OCI-LY3 (cell line): Measurements from ENCODE around the gene BRCA2.

Experiments
- H2AFZ ChIP-seq: fragments of 200-600, 300-600 bp; shearing (Covaris generic); 2 replicates; pipeline ENCODE4 v1.6.0; 2014; ENCODE audit warnings: antibody characterized with exemption, low read depth, low read length
- H3K27ac ChIP-seq: fragments of 200-600, 300-600 bp; sonication (generic); 2 replicates; pipeline ENCODE4 v1.5.1; 2014; ENCODE audit warnings: mild to moderate bottlenecking, low read length, moderate library complexity, mixed read lengths
- H3K27me3 ChIP-seq: fragments of 200-600, 300-600 bp; sonication (generic); 2 replicates; pipeline ENCODE4 v1.6.1; 2014; ENCODE audit warnings: low read depth, low read length, mixed read lengths
- H3K36me3 ChIP-seq: fragments of 200-600, 300-600 bp; sonication (generic); replicated peaks from 2 replicates; pipeline ENCODE3; 2014; ENCODE audit warnings: low read depth, low read length, mixed read lengths
- H3K4me1 ChIP-seq: fragments of 300-600, 200-600 bp; sonication (generic); 2 replicates; pipeline ENCODE4 v1.6.1; 2014; ENCODE audit warnings: low read length, mixed read lengths
- H3K4me2 ChIP-seq: fragments of 200-600, 300-600 bp; sonication (generic); 2 replicates; pipeline ENCODE4 v1.6.1; 2014; ENCODE audit warnings: low read length, mixed read lengths
- H3K4me3 ChIP-seq: fragments of 300-600, 200-600 bp; sonication (generic); 2 replicates; pipeline ENCODE4 v1.5.1; 2014; ENCODE audit warnings: antibody characterized with exemption, mild to moderate bottlenecking, low read length, moderate library complexity
- H3K79me2 ChIP-seq: fragments of 300-600, 200-600 bp; shearing (Covaris generic); 2 replicates; pipeline ENCODE4 v1.6.1; 2014; ENCODE audit warnings: mild to moderate bottlenecking, low read length, mixed read lengths
- H3K9ac ChIP-seq: fragments of 300-600, 200-600 bp; shearing (Covaris generic); 2 replicates; pipeline ENCODE4 v1.6.0; 2014; ENCODE audit warnings: mild to moderate bottlenecking, low read length, moderate library complexity
- H3K9me3 ChIP-seq: fragments of 200-600, 300-600 bp; shearing (Covaris generic); 2 replicates; pipeline ENCODE4 v1.6.1; 2014; ENCODE audit warnings: low read length, mixed read lengths; ENCODE audit not compliant: insufficient read depth
- H4K20me1 ChIP-seq: fragments of 200-600, 300-600 bp; sonication (generic); 2 replicates; pipeline ENCODE4 v1.6.1; 2016; ENCODE audit warnings: low read length, mixed read lengths; ENCODE audit not compliant: insufficient read depth
- CTCF ChIP-seq: fragments of 200-600, 300-600 bp; sonication (generic); IDR thresholded peaks from 2 replicates; pipeline ENCODE4 v1.5.1; 2014; ENCODE audit warnings: antibody characterized with exemption, low read length, low read depth
- EZH2phosphoT487 ChIP-seq: fragments of 200-600 bp; shearing (Covaris generic); IDR thresholded peaks from 2 replicates; pipeline ENCODE4 v1.6.1; 2018; ENCODE audit warnings: antibody characterized with exemption, mixed run types, low read depth

Gene BRCA2

GRCh38 chr13:32407854-32408253 lies 92.5 kb downstream of the BRCA2 start:
- peak overlapping the region; percentile 31; the same call in 1 of the 2 replicates for H3K9ac ChIP-seq
- peak overlapping the region; percentile 60 for H3K4me3 ChIP-seq
- no peaks in the 10 kb centered on the region for H4K20me1 ChIP-seq
- no peaks in the 10 kb centered on the region for H3K27me3 ChIP-seq
- H3K27ac ChIP-seq: no peak overlapping the region; the same call in 1 of the 2 replicates
- H2AFZ ChIP-seq: peak overlapping the region; percentile 57; the same call in 1 of the 2 replicates
- H3K9me3 ChIP-seq: no peaks in the 10 kb centered on the region
- peak overlapping the region; percentile 71 for H3K4me2 ChIP-seq
- peaks cover 14% of the 10 kb centered on the region for H3K4me1 ChIP-seq
- peaks cover 21% of the 10 kb centered on the region for H3K36me3 ChIP-seq
- H3K79me2 ChIP-seq: no peaks in the 10 kb centered on the region
- TF ChIP-seq EZH2phosphoT487: no peak
- no peak for TF ChIP-seq CTCF

GRCh38 chr13:32408296-32409000 lies 93.1 kb downstream of the BRCA2 start:
- no peaks in the 10 kb centered on the region for H4K20me1 ChIP-seq
- H3K9ac ChIP-seq: peak overlapping the region; percentile 31; the same call in 1 of the 2 replicates
- peak overlapping the region; percentile 60 for H3K4me3 ChIP-seq
- H3K36me3 ChIP-seq: peaks cover 17% of the 10 kb centered on the region
- H3K79me2 ChIP-seq: no peaks in the 10 kb centered on the region
- peaks cover 14% of the 10 kb centered on the region for H3K4me1 ChIP-seq
- no peaks in the 10 kb centered on the region for H3K27me3 ChIP-seq
- no peaks in the 10 kb centered on the region for H3K9me3 ChIP-seq
- no peak for TF ChIP-seq CTCF
- TF ChIP-seq EZH2phosphoT487: no peak
- H3K4me2 ChIP-seq: peak overlapping the region; percentile 71
- peak overlapping the region; percentile 57; the same call in 1 of the 2 replicates for H2AFZ ChIP-seq
- H3K27ac ChIP-seq: no peak overlapping the region; the same call in 1 of the 2 replicates

GRCh38 chr13:32409001-32409313 lies 93.6 kb downstream of the BRCA2 start:
- Histone ChIP-seq H3K79me2 (no peaks in the 10 kb centered on the region), H3K27me3 (no peaks in the 10 kb centered on the region), H3K27ac (no peak overlapping the region), H3K4me1 (peaks cover 14% of the 10 kb centered on the region), H2AFZ (no peak overlapping the region), H3K4me2 (no peak overlapping the region), H3K36me3 (peaks cover 12% of the 10 kb centered on the region), H4K20me1 (no peaks in the 10 kb centered on the region), H3K9me3 (no peaks in the 10 kb centered on the region), H3K4me3 (no peak overlapping the region), H3K9ac (no peak overlapping the region)
- TF ChIP-seq CTCF (no peak), EZH2phosphoT487 (no peak)

- H3K9me3 ChIP-seq: no peaks in the 10 kb centered on the region
- no peaks in the 10 kb centered on the region for H3K79me2 ChIP-seq
- TF ChIP-seq CTCF (no peak), EZH2phosphoT487 (no peak)
- H3K9ac ChIP-seq: no peak overlapping the region
- no peaks in the 10 kb centered on the region for H4K20me1 ChIP-seq
- H3K27me3 ChIP-seq: no peaks in the 10 kb centered on the region
- peaks cover 6% of the 10 kb centered on the region for H3K36me3 ChIP-seq
- no peak overlapping the region for H3K27ac ChIP-seq
- peaks cover 14% of the 10 kb centered on the region for H3K4me1 ChIP-seq
- H2AFZ ChIP-seq: no peak overlapping the region
- H3K4me2 ChIP-seq: no peak overlapping the region
- no peak overlapping the region for H3K4me3 ChIP-seq
Observed at GRCh38 chr13:32409561-32410421, 94.5 kb downstream of the BRCA2 start.
